ENCODE data around the gene TRAPPC4.
"Not testable (repeated sequence)": the region's sequence is repeated elsewhere in the genome, so short reads cannot be mapped to it uniquely, and the experiment has no call there.

Gene TRAPPC4

DNA sequence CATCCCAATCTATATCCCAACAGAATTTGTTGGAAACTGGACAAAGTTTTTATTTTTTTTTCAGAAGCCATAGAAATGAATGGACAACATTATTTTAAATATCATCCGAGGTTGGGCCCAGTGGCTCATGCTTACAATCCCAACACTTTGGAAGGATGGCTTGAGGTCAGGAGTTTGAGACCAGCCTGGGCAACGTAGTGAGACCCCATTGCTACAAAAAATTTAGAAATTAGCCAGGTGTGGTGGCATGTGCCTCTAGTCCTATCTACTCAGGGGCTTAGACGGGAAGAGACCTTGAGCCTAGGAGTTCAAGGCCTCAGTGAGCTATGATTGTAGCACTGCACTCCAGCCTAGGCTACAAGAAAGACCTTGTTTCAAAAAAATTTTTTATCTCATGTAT, 16.2 kb downstream of the TRAPPC4 start:
- TF ChIP-seq FOXM1 (IDR thresholded peaks at IDR 0.05; ENCODE audit: borderline replicate concordance) = no peak
- TF ChIP-seq TARDBP (IDR thresholded peaks at IDR 0.05) = no peak
- TF ChIP-seq ARNT (IDR thresholded peaks at IDR 0.05) = no peak
- no peak for TF ChIP-seq SP1 (IDR thresholded peaks at IDR 0.05)
- no peak for TF ChIP-seq SUZ12 (IDR thresholded peaks at IDR 0.05)
- no peak for TF ChIP-seq ELF4 (IDR thresholded peaks at IDR 0.05)
- TF ChIP-seq CTBP1 (IDR thresholded peaks at IDR 0.05; ENCODE audit: borderline replicate concordance) = no peak
- TF ChIP-seq LEF1 (IDR thresholded peaks at IDR 0.05; ENCODE audit: borderline replicate concordance) = no peak
- TF ChIP-seq HDGF (IDR thresholded peaks at IDR 0.05; ENCODE audit: borderline replicate concordance) = no peak
- TF ChIP-seq ZNF384 (IDR thresholded peaks at IDR 0.05) = no peak
- TF ChIP-seq FOXK2 (IDR thresholded peaks at IDR 0.05) = no peak
- TF ChIP-seq NFRKB (IDR thresholded peaks at IDR 0.05) = no peak
- TF ChIP-seq, protein P1, sequence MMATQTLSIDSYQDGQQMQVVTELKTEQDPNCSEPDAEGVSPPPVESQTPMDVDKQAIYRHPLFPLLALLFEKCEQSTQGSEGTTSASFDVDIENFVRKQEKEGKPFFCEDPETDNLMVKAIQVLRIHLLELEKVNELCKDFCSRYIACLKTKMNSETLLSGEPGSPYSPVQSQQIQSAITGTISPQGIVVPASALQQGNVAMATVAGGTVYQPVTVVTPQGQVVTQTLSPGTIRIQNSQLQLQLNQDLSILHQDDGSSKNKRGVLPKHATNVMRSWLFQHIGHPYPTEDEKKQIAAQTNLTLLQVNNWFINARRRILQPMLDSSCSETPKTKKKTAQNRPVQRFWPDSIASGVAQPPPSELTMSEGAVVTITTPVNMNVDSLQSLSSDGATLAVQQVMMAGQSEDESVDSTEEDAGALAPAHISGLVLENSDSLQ (IDR thresholded peaks at IDR 0.05) = no peak
- TF ChIP-seq BHLHE40 (IDR thresholded peaks at IDR 0.05; ENCODE audit: borderline replicate concordance) = no peak
- TF ChIP-seq L3MBTL2 (conservative IDR thresholded peaks at IDR 0.05) = no peak
- TF ChIP-seq FOXA1 (IDR thresholded peaks at IDR 0.05) = no peak
- ChIA-PET POLR2A (no interaction called here), CTCF (interaction anchor here (0.8 kb wide), 1 partner anchor 13 kb away, joined by 3 read pairs; no protein-coding TSS in a partner anchor)
- no peak for DNase-seq (ENCODE audit: extremely low spot score)

DNA sequence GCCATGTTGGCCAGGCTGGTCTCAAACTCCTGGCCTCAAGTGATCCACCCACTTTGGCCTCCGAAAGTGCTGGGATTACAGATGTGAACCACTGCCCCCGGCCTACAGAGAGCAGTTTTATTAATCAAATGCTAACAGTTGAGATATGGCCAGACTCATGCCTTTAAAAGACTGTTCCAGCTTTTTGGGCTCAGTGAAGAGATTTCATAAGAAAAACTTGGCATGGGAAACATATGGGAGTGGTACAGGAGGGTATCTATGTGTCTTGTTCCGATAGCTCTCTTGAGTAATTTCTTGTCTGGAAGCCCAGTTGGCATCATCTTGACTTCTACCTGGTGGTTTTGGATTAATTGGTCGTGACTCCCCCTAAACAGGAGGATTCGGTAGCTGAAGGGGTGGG, 20.3 kb downstream of the TRAPPC4 start:
- no peak for DNase-seq (ENCODE audit: extremely low spot score)
- CTCF ChIA-PET = no interaction called here
- TF ChIP-seq SP1 (IDR thresholded peaks at IDR 0.05) (no peak), ELF4 (IDR thresholded peaks at IDR 0.05) (no peak), LEF1 (IDR thresholded peaks at IDR 0.05; ENCODE audit: borderline replicate concordance) (no peak), SUZ12 (IDR thresholded peaks at IDR 0.05) (no peak), FOXA1 (IDR thresholded peaks at IDR 0.05) (no peak), ARNT (IDR thresholded peaks at IDR 0.05) (no peak), ZNF384 (IDR thresholded peaks at IDR 0.05) (no peak), FOXK2 (IDR thresholded peaks at IDR 0.05) (no peak), TARDBP (IDR thresholded peaks at IDR 0.05) (no peak), CTBP1 (IDR thresholded peaks at IDR 0.05; ENCODE audit: borderline replicate concordance) (no peak)
- POLR2A ChIA-PET = no interaction called here

- DNase-seq (ENCODE audit: extremely low spot score); CTCF ChIA-PET; POLR2A ChIA-PET: not testable (repeated sequence)
These were observed 20.9 kb downstream of the TRAPPC4 start for GRCh38 chr11:119039471-119039870.

- ChIA-PET CTCF (no interaction called here), POLR2A (no interaction called here)
- TF ChIP-seq ARNT (IDR thresholded peaks at IDR 0.05) = no peak
- TF ChIP-seq FOXM1 (IDR thresholded peaks at IDR 0.05; ENCODE audit: borderline replicate concordance) = no peak
- no peak for TF ChIP-seq SP1 (IDR thresholded peaks at IDR 0.05)
- no peak for TF ChIP-seq ELF4 (IDR thresholded peaks at IDR 0.05)
- TF ChIP-seq NFRKB (IDR thresholded peaks at IDR 0.05) = no peak
- TF ChIP-seq CTBP1 (IDR thresholded peaks at IDR 0.05; ENCODE audit: borderline replicate concordance) = no peak
- TF ChIP-seq, protein P1 (IDR thresholded peaks at IDR 0.05) = no peak
- no peak for TF ChIP-seq FOXK2 (IDR thresholded peaks at IDR 0.05)
- TF ChIP-seq HDGF (IDR thresholded peaks at IDR 0.05; ENCODE audit: borderline replicate concordance) = no peak
- no peak for TF ChIP-seq L3MBTL2 (conservative IDR thresholded peaks at IDR 0.05)
- no peak for TF ChIP-seq TARDBP (IDR thresholded peaks at IDR 0.05)
- no peak for TF ChIP-seq FOXA1 (IDR thresholded peaks at IDR 0.05)
- TF ChIP-seq SUZ12 (IDR thresholded peaks at IDR 0.05) = no peak
- DNase-seq (ENCODE audit: extremely low spot score) = no peak
These were observed 23.4 kb downstream of the TRAPPC4 start for GRCh38 chr11:119041821-119042514.

DNA sequence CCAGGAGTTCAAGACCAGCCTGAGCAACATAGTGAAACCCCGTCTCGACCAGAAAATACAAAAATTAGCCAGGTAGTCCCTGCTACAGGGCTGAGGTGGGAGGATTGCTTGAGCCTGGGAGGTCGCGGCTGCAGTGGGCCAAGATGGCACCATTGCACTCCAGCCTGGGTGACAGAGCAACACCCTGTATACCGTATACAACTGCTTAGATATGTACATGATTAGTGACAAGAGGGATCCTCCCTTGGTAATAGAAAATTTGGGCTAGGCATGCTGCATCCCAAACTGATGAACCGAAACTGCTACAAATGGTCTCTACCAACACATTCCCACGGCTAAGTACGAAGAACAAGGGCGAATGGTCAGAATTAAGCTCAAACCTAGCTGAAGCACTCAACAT, 24.4 kb downstream of the TRAPPC4 start:
- ChIA-PET POLR2A (interaction anchor here (1.4 kb wide), 1 partner anchor 19 kb away, joined by 3 read pairs; no protein-coding TSS in a partner anchor), CTCF (interaction anchor here (1.0 kb wide), 1 partner anchor 12 kb away, joined by 6 read pairs; the partner anchor contains the start of gene SLC37A4)
- no peak for DNase-seq (ENCODE audit: extremely low spot score)
- no peak for TF ChIP-seq SP1 (IDR thresholded peaks at IDR 0.05)
- TF ChIP-seq TARDBP (IDR thresholded peaks at IDR 0.05) = no peak
- TF ChIP-seq L3MBTL2 (conservative IDR thresholded peaks at IDR 0.05) = no peak
- TF ChIP-seq FOXK2 (IDR thresholded peaks at IDR 0.05) = no peak
- TF ChIP-seq ELF4 (IDR thresholded peaks at IDR 0.05) = no peak
- TF ChIP-seq FOXM1 (IDR thresholded peaks at IDR 0.05; ENCODE audit: borderline replicate concordance) = no peak
- TF ChIP-seq LEF1 (IDR thresholded peaks at IDR 0.05; ENCODE audit: borderline replicate concordance) = no peak
- TF ChIP-seq CTBP1 (IDR thresholded peaks at IDR 0.05; ENCODE audit: borderline replicate concordance) = no peak
- no peak for TF ChIP-seq SUZ12 (IDR thresholded peaks at IDR 0.05)
- no peak for TF ChIP-seq BHLHE40 (IDR thresholded peaks at IDR 0.05; ENCODE audit: borderline replicate concordance)
- no peak for TF ChIP-seq ZNF384 (IDR thresholded peaks at IDR 0.05)
- TF ChIP-seq ARNT (IDR thresholded peaks at IDR 0.05) = no peak
- no peak for TF ChIP-seq NFRKB (IDR thresholded peaks at IDR 0.05)
- no peak for TF ChIP-seq FOXA1 (IDR thresholded peaks at IDR 0.05)
- TF ChIP-seq, protein P1 (IDR thresholded peaks at IDR 0.05) = no peak
- no peak for TF ChIP-seq HDGF (IDR thresholded peaks at IDR 0.05; ENCODE audit: borderline replicate concordance)

GRCh38 chr11:119044708-119045107, 26.1 kb downstream of the TRAPPC4 start:
- CTCF ChIA-PET = no interaction called here
- TF ChIP-seq, protein P1 (IDR thresholded peaks at IDR 0.05) = no peak
- TF ChIP-seq ELF4 (IDR thresholded peaks at IDR 0.05) (no peak), FOXK2 (IDR thresholded peaks at IDR 0.05) (no peak), BHLHE40 (IDR thresholded peaks at IDR 0.05; ENCODE audit: borderline replicate concordance) (no peak), HDGF (IDR thresholded peaks at IDR 0.05; ENCODE audit: borderline replicate concordance) (no peak), ZNF384 (IDR thresholded peaks at IDR 0.05) (no peak), FOXM1 (IDR thresholded peaks at IDR 0.05; ENCODE audit: borderline replicate concordance) (no peak), SP1 (IDR thresholded peaks at IDR 0.05) (no peak), NFRKB (IDR thresholded peaks at IDR 0.05) (no peak), SUZ12 (IDR thresholded peaks at IDR 0.05) (no peak), ARNT (IDR thresholded peaks at IDR 0.05) (no peak), CTBP1 (IDR thresholded peaks at IDR 0.05; ENCODE audit: borderline replicate concordance) (no peak), FOXA1 (IDR thresholded peaks at IDR 0.05) (no peak), TARDBP (IDR thresholded peaks at IDR 0.05) (no peak), L3MBTL2 (conservative IDR thresholded peaks at IDR 0.05) (no peak)
- POLR2A ChIA-PET = no interaction called here
- DNase-seq (ENCODE audit: extremely low spot score) = peak; percentile 39
